H54 (cell line): ENCODE data around the gene FAM43B.

Source experiments
- DNase-seq: peaks from one replicate; pipeline ENCODE4 v3.0.0; 2011; ENCODE audit warnings: low spot score, mixed read lengths; ENCODE audit not compliant: insufficient read length
- FAIRE-seq: peaks from 3 replicates; lab custom pipeline; 2011; peaks lifted over from hg19 to GRCh38; lab: Jason Lieb, UNC
- POLR2A ChIP-seq: IDR thresholded peaks from 2 replicates; pipeline ENCODE4 v1.6.1; 2011; ENCODE audit warnings: low read depth, mild to moderate bottlenecking, low read length

Gene FAM43B

DNA sequence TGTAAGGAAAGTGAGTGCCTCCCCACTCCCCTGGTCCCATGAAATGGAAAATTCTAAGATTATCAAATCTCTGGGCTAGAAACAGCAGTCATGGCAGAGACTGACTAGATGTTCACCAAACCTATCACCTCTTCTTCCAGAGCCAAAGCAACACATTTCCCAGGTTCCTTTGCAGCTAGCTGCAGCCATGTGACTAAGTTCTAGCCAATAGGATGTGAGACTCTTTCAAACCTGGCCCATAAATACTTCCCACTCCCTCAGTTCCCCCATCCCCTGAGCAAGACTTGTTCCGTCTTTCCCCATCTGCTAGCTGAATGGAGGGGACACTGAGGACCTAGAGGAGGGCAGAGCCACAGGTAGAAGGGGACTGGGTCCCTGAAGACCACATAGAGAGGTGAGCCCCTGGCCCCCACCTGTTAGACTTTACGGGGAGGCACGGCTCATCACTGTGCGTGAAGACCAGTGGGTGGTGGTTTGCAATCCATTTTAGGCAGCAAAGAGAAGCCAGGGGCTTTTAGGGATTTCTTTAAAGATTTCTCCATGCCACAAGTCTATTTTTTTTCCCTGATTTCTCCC, 17.2 kb downstream of the FAM43B start:
- DNase-seq (no peak), FAIRE-seq (no peak)
- no peak for TF ChIP-seq POLR2A

DNA sequence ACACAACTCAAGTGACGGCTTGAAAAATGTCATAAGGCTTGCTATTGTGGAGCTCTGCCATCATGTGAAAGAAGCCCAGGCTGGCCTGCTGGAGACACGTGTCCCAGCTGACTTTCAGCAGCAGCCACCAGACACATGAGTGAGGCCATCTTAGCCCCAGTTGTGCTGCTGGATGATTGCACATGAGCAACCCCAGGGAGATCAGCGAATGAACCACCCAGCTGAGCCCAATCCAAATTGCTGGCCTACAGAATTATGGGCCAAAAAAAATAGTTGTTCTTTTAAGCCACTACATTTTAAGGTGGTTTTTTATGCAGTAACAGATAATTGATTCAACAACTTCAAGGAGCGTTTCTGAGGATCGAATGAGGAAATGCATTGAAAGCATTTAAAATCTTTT, 19.1 kb downstream of the FAM43B start:
- FAIRE-seq (no peak), DNase-seq (no peak)
- no peak for TF ChIP-seq POLR2A

DNA sequence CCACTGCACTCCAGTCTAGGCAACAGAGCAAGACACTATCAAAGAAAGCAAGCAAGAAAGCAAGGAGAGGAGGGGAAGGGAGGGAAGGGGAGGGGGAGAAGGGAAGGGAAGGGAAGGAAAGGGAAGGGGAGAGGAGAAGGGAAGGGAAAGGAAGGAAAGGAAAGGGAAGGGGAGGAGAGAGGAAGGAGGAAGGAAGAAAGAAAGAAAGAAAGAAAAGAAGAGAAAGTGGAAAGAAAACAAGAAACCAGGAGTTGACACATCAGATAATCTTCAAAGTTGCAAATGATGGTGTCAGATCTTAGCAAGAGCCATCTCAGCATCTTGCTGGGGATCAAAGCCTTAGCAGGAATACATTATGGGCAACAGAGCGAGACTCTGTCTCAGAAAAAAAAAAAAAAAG, 21.6 kb downstream of the FAM43B start:
- no peak for TF ChIP-seq POLR2A
- DNase-seq = no peak
- FAIRE-seq = no peak

DNA sequence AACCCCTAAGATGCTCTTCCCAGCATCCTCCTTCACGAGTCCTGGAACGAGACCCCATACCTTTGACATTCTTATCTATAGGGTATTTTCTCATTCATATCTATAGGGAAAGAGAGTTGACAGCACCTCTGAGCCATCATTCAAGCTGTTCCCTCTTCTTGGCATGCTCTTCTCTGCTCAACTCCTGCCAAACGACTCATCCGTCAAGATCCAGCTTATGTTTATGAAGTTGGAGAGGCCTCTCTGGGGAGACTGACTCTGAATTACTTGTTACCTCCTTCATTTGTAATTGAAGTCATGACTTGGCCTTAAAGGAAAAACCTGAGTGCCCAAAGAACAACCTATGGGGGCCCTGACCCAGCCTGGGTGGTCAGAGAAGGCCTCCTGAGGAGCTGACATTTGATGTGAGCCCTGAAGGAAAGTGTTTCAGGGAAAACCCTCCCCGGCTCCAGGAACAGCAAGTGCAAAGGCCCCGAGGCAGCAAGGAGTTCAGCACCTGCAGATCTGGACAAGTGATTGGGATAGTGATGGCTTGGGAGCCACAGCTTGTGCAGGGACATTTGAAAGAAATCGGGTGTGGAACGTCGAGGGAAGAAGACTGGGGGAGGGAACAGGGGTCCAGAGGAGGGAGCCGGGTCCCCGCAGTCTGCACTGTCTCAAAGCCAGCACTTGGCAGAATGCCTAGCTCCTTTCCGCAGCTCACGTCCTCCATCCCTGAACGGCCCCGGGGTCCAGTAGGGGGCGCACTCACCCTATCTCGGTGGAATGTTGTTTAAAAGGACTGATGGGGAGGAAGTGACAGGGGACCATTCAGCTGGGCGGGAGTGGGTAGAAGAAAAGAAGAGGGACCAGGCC, 22.5 kb downstream of the FAM43B start:
- FAIRE-seq = peak; percentile 58

DNA sequence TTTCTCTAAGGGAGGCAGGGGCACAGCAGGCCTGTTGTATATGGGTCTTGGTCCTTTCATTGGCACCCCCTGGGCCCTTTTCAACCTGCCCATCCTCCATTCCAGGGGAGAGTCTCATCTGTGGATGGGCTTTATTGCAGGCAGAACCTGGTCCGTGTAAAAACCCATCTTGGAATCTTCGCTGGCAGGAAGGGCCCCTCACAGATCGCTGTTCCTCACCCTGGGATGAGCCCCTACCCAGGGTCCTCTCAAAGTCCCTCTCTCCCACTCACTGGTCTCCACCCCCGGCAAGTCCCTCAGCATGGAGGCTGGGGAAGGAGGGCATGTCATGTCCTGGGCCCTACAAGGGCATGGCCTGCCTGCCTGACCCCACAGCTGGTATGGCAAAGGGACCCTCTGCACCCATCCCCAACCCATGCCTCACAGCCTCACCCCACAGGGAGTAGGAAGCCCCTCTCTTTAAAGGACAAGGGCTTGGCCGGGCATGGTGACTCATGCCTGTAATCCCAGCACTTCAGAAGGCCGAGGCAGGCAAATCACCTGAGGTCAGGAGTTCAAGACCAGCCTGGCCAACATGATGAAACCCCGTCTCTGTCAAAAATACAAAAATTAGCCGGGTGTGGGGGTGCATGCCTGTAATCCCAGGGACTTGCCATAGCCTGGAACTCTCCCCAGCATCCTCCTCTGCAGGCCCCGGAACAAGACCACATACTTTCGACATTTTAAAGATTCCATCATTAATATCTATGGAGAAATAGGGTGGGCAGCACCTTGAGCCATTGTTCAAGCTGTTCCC, 23.4 kb downstream of the FAM43B start:
- DNase-seq = no peak
- TF ChIP-seq POLR2A = no peak
- no peak for FAIRE-seq

More for the DNA sequence above, 22.5 kb downstream of the FAM43B start:
- peak; percentile 69 for DNase-seq
- no peak for TF ChIP-seq POLR2A

DNA sequence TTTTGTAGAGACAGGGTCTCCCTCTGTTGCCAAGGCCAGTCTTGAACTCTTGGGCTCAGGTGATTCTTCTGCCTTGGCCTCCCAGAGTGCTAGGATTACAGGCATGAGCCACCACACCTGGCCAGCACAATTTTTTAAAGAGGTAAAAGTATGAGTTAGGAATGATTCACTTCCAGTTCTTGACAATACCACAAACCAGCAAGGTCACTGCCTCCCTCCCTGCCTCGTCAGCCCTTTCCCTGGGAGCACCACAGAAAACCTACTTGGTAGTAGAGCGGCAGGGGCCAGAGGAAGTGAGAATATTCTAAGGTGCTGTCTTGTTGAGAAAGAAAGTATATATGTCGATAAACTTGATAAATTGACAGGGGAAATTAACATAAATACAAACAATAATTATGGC, 25.7 kb downstream of the FAM43B start:
- FAIRE-seq (no peak), DNase-seq (no peak)

DNA sequence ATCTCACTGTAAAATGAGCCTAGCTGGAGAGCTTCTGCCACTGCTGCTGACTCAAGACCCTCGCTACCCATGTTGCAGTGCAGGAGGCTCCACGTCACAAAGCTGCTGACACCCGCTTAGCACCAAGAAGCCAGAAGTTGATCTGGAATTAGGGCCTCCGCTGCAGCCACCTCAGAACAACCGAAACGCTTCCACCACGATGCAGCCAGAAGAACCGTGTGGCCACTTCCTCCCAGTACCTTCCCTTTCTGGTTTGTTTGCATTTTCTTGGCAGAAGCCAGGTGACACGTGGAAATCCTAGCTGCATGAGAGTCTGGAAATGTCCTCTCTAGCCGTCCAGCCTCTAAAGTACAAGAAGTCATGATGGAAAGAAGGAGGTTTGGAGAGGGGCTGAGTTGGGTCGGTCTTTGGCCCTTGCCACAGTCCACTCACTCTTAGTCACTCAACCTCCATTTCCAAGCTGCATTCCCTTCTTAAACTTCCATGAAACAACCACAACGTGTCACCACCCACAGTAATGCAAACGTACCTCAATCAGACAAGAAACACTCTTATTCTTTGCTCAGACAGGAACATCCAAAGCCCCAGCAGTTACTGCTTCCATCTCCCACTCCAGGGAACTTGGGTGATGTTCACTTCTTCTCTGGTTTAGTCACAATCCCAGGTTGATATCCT, 26.5 kb downstream of the FAM43B start:
- FAIRE-seq (peak; percentile 91), DNase-seq (no peak)
- no peak for TF ChIP-seq POLR2A

More for the DNA sequence above, 25.7 kb downstream of the FAM43B start:
- TF ChIP-seq POLR2A = no peak

DNA sequence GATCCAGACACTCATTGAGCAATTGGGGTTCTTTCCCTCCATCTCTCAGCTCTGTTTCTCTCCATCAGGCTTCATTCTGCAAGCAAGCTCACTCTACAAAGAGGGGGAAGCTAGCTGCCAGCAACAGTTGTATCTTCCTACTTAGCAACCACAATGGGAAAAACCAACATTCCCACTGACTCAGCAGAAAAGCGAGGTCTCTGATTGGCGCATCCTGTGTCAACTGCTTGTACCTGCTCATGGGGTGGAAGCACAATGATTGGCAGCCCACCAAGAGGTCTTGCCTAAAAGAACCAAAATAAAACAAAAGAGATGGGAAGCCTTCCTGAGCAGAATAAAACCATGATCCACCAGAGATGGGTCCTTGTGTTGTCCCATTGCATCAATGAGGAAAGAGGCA, 32.5 kb downstream of the FAM43B start:
- no peak for TF ChIP-seq POLR2A
- FAIRE-seq = no peak

DNA sequence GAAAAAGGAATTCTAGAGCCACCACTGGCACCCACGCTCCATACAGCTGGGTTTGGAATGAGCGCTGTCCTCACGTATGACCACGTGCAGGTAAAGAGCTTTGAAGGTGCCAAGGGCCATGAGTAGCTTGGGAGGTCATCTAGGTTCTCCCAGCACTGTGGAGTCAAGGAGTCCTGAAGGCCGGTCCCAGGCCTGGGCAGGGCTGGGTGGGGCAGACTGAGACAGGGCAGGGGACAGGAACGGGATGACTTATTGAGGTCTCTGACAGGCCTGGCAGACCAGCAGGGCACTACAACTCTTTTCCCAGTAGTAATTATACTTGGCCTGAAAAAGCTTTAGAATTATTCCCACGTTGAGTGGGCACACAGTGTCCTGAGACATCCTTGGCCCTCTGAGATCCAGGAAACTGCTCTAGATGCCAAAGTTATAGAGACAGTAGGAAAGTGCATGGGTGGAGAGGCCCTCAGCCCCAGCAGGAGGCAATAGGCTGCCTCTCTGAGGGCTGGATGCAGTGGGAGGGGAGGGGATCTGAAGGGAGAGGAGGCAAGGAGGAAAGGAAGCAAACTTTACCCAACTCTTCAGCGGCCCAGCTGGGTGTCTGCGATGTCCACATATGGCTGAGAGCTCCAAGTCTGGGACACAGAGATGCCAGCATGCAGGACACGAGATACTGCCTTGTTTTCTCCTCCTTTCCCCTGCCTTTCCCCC, 34.7 kb downstream of the FAM43B start:
- FAIRE-seq = no peak
- no peak for TF ChIP-seq POLR2A
- no peak for DNase-seq

More for the DNA sequence above, 32.5 kb downstream of the FAM43B start:
- DNase-seq = no peak

DNA sequence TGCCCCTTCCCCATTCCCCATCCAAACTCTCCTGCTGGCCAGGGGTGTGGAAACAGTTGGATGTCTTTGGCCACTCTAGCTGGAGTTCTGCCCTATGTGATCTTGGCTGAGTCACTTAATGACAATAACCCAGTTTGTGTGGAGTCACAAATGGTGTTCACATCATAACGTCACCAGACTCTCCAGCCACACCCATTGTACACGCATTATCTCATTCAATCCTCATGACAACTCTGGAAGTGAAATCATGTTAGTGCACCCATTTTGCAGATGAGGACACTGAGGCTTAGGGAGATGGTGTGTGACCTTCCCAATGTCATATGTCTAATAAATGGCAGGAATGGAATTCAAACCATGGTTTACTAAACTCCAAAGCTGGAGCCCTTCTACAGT, 35.3 kb downstream of the FAM43B start:
- peak; percentile 85 for FAIRE-seq
- TF ChIP-seq POLR2A = no peak
- DNase-seq = no peak

DNA sequence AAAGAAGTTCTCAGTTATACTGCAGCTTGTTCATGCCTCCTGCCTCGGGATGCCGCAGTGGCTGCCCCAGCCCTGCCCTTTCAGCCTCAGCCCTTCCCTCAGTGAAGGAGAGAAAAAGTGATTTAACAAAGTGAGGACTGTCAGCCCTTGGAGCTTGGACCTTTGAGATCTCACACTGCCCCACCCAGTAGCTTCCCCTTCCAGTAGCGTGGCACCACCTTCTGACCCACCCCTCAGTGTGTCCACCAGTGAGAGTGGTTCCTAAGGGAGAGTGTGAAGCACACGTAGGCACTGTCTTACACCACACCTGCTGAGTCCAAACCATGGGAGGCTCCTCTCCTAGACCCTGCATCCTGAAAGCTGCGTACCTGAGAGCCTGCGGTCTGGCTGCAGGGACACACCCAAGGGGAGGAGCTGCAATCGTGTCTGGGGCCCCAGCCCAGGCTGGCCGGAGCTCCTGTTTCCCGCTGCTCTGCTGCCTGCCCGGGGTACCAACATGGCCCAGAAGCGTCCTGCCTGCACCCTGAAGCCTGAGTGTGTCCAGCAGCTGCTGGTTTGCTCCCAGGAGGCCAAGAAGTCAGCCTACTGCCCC, 36.4 kb downstream of the FAM43B start, which contains the start of gene CDA:
Gene CDA (plus strand): TSS at position 464 of the 592 bp plus-strand sequence. CDS start 33 bp downstream, at position 497.
- FAIRE-seq = no peak
- no peak for TF ChIP-seq POLR2A
- no peak for DNase-seq

DNA sequence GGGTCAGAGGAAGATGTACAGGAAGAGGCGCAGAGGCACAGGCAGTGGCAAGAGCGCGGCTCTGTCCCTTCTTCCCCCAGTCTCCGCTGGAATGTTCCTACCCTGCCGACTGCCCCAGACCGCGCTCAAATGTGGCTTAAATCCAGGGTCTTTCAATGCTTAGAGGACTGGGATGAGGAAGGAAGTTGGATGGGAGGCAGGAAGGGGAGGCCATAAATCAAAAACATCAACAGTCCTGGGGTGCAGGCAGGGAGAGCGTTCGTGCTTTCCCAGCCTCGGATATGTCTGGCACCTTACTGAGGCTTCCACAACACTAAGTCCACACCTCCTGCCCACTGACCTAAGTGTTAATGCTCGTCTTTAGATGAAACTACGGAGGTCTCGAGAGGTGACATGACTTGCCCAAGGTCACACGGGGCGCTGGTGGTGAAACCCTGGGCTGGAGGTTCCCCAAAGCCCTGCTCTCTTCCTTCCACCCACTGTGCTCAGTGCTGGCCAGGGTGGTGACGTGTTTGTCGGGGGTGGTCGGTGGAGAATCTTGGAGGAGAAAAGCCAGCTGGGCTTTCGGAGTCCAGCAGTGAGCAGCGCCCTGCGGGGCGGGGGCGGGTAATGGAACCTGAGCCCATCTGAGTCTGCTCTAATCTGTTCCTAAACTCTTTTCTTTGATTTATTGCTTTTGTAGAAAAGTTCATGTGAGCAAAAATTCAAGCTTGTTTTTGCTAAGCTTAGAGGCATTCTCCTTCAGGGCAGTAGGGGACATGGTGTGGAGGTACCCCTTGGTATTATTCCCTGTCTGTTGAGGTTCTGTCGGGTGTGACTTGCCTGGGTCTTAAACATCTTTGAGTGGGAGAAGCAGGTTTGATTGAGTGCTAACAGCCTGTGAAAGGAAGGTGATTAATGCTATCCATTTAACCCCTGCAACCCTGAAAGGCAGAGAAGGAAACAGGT, 37.2 kb downstream of the FAM43B start:
- no peak for FAIRE-seq
- no peak for TF ChIP-seq POLR2A
- DNase-seq = no peak
